ENCODE results near the gene COL9A3. TPM values are rescaled to one million over a fixed set of nuclear protein-coding genes. Genes with fewer than 3 reads are reported as not detected.

Gene COL9A3
- total RNA-seq, 1 donor from 2014 or later: 78.7 TPM

DNA sequence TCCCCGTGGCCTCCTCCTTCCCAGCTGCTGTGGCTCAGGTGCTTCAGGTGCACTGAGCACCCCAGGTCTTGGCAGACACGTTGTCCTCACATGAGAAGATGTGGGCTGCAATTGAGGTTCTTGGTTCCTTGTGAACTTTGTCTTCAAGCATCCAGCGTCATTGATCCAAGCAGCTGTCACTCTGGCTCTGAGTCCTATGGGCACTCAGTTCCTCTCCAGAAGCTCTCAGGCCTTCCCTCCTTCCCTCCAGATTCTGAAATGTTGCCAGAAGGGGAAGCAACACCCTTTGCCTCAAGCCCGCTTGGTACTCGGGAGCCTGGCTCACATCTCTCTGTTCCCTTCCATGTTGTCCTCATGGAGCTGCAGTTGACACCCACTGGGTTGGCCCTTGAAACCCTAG lies 29.0 kb upstream of the COL9A3 start:
- Mint-ChIP-seq H3K27me3 (ENCODE audit: unreplicated experiment) (no peaks in the 10 kb centered on the region), H3K27ac (ENCODE audit: unreplicated experiment) (no peak overlapping the region), H3K4me1 (ENCODE audit: low read depth, unreplicated experiment) (peaks cover 24% of the 10 kb centered on the region), H3K9me3 (ENCODE audit: unreplicated experiment) (peaks cover 2% of the 10 kb centered on the region), H3K36me3 (ENCODE audit: unreplicated experiment) (peaks cover 6% of the 10 kb centered on the region), H3K4me3 (ENCODE audit: unreplicated experiment) (no peak overlapping the region)
- TF ChIP-seq CTCF (IDR thresholded peaks at IDR 0.05; ENCODE audit: partially characterized antibody, unreplicated experiment): no peak
- DNase-seq: no peak

DNA sequence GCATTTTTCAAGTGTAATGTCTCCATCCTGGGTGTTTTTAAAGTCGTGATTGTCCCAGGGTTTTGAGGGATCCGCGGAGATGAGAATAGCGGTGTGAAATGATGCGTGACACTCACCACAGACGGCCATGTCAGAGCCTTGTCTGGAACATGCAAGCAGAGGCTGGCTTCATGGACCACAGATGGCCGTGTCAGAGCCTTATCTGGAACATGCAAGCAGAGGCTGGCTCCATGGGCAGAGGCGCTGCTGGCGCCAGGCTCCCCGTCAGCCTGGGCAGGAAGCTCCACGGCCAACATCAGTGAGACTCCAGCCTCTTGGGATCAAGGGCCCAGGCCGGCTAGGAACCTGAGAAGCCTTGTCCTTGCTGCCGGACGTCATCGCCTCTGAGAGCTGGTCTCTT lies 28.2 kb upstream of the COL9A3 start:
- Mint-ChIP-seq H3K4me3 (ENCODE audit: unreplicated experiment) (no peak overlapping the region), H3K27ac (ENCODE audit: unreplicated experiment) (peak overlapping the region; percentile 29), H3K36me3 (ENCODE audit: unreplicated experiment) (peaks cover 6% of the 10 kb centered on the region), H3K27me3 (ENCODE audit: unreplicated experiment) (no peaks in the 10 kb centered on the region), H3K4me1 (ENCODE audit: low read depth, unreplicated experiment) (peaks cover 22% of the 10 kb centered on the region), H3K9me3 (ENCODE audit: unreplicated experiment) (peaks cover 2% of the 10 kb centered on the region)
- TF ChIP-seq CTCF (IDR thresholded peaks at IDR 0.05; ENCODE audit: partially characterized antibody, unreplicated experiment): no peak
- no peak for DNase-seq

DNA sequence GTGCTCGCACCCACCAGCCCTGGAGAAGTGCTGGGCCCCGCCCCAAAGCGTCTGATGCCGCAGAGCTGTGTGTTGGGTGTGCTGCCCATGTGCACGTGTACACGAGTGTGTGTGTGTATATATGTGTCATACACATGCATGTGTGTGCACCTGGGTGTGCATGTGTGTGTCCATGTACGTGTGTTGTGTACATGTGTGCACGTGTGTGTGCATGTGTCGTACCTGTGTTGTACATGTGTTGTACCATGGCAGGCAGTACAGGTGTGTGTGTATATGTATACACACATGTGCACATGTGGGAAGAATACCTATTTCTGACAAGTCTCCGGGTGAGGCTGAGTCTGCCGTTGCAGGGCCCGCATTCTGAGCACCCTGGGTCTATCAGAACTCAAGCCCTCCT lies 26.8 kb upstream of the COL9A3 start:
- Mint-ChIP-seq H3K27me3 (ENCODE audit: unreplicated experiment) (no peaks in the 10 kb centered on the region), H3K9me3 (ENCODE audit: unreplicated experiment) (peaks cover 2% of the 10 kb centered on the region), H3K4me3 (ENCODE audit: unreplicated experiment) (no peak overlapping the region), H3K27ac (ENCODE audit: unreplicated experiment) (no peak overlapping the region), H3K4me1 (ENCODE audit: low read depth, unreplicated experiment) (peaks cover 20% of the 10 kb centered on the region), H3K36me3 (ENCODE audit: unreplicated experiment) (peaks cover 6% of the 10 kb centered on the region)
- DNase-seq: no peak
- no peak for TF ChIP-seq CTCF (IDR thresholded peaks at IDR 0.05; ENCODE audit: partially characterized antibody, unreplicated experiment)

- Mint-ChIP-seq H3K36me3 (ENCODE audit: unreplicated experiment) (peaks cover 6% of the 10 kb centered on the region), H3K9me3 (ENCODE audit: unreplicated experiment) (peaks cover 4% of the 10 kb centered on the region), H3K27ac (ENCODE audit: unreplicated experiment) (no peak overlapping the region), H3K4me1 (ENCODE audit: low read depth, unreplicated experiment) (peaks cover 15% of the 10 kb centered on the region), H3K4me3 (ENCODE audit: unreplicated experiment) (peak overlapping the region; percentile 50), H3K27me3 (ENCODE audit: unreplicated experiment) (peaks cover 4% of the 10 kb centered on the region)
- DNase-seq: peak; percentile 86
- TF ChIP-seq CTCF (IDR thresholded peaks at IDR 0.05; ENCODE audit: partially characterized antibody, unreplicated experiment): peak; percentile 96
Observed at GRCh38 chr20:62791301-62792181, 25.3 kb upstream of the COL9A3 start.
